Neural cell (in vitro differentiated cells): ENCODE results near the gene CPPED1.

Source experiments
- CTCF ChIP-seq: fragments of 450-650 bp; IDR thresholded peaks from 2 replicates; pipeline ENCODE4 v1.5.1; 2014; ENCODE audit warnings: antibody characterized with exemption, mild to moderate bottlenecking, moderate library complexity; ENCODE audit not compliant: poor library complexity, severe bottlenecking
- MXI1 ChIP-seq: fragments of 450-650 bp; conservative IDR thresholded peaks from 2 replicates; pipeline ENCODE4 v1.6.1; 2014; ENCODE audit warnings: antibody characterized with exemption, mild to moderate bottlenecking; ENCODE audit not compliant: poor library complexity, severe bottlenecking
- SMC3 ChIP-seq: fragments of 450-650 bp; conservative IDR thresholded peaks from 2 replicates; pipeline ENCODE4 v1.6.1; 2014; ENCODE audit warnings: antibody characterized with exemption, mild to moderate bottlenecking, moderate library complexity; ENCODE audit not compliant: poor library complexity

- no peak for TF ChIP-seq MXI1
- TF ChIP-seq CTCF: no peak
- TF ChIP-seq SMC3: no peak
These were observed 93.9 kb downstream of the CPPED1 start for GRCh38 chr16:12709807-12710206.
